Osteoblast (primary cell): ENCODE data around the gene DZIP3. TPM values are rescaled to one million over a fixed set of nuclear protein-coding genes. Genes with fewer than 3 reads are reported as not detected.

Source experiments
- DNase-seq: peaks from one replicate; pipeline ENCODE4 v3.0.0; 2011; ENCODE audit warnings: low spot score, mixed read lengths; ENCODE audit not compliant: insufficient read length; ENCODE audit errors: missing footprints
- H2AFZ ChIP-seq: 2 replicates; pipeline ENCODE4 v1.6.0; 2011; ENCODE audit warnings: mild to moderate bottlenecking, low read length
- H3K27ac ChIP-seq: 2 replicates; pipeline ENCODE4 v1.5.1; 2011; ENCODE audit warnings: mild to moderate bottlenecking, low read depth, low read length, moderate library complexity
- H3K27me3 ChIP-seq: 2 replicates; pipeline ENCODE4 v1.6.0; 2012; ENCODE audit warnings: mild to moderate bottlenecking, control low read depth, inconsistent platforms, low read length, moderate library complexity; ENCODE audit not compliant: insufficient read depth
- H3K36me3 ChIP-seq: 2 replicates; pipeline ENCODE4 v1.5.1; 2011; ENCODE audit warnings: mild to moderate bottlenecking, low read length, control low read depth, moderate library complexity; ENCODE audit not compliant: insufficient read depth
- H3K4me1 ChIP-seq: 2 replicates; pipeline ENCODE4 v1.5.1; 2011; ENCODE audit warnings: mild to moderate bottlenecking, low read length, control low read depth, moderate library complexity; ENCODE audit not compliant: insufficient read depth
- H3K4me2 ChIP-seq: 2 replicates; pipeline ENCODE4 v1.6.0; 2011; ENCODE audit warnings: mild to moderate bottlenecking, low read length; ENCODE audit not compliant: insufficient read depth
- H3K4me3 ChIP-seq: fragments of 200-600 bp; sonication (generic); 3 replicates; pipeline ENCODE4 v1.5.1; 2012; ENCODE audit warnings: mild to moderate bottlenecking, low read length, inconsistent platforms; ENCODE audit not compliant: insufficient read depth
- H3K79me2 ChIP-seq: 2 replicates; pipeline ENCODE4 v1.6.0; 2012; ENCODE audit warnings: mild to moderate bottlenecking, low read length, control low read depth, inconsistent platforms; ENCODE audit not compliant: insufficient read depth
- H3K9me3 ChIP-seq: 2 replicates; pipeline ENCODE4 v1.5.1; 2011; ENCODE audit warnings: low read depth, low read length, control low read depth
- H4K20me1 ChIP-seq: 2 replicates; pipeline ENCODE4 v1.6.0; 2012; ENCODE audit warnings: mild to moderate bottlenecking, low read length, control low read depth; ENCODE audit not compliant: insufficient read depth
- CTCF ChIP-seq: IDR thresholded peaks from 2 replicates; pipeline ENCODE4 v1.5.1; 2011; ENCODE audit warnings: mild to moderate bottlenecking, low read depth, low read length, moderate library complexity; ENCODE audit errors: extremely low read depth
- total RNA-seq: library from RNA; depleted of rRNA; stranded (reverse); fragments of >200 nt; gene quantifications from 2 replicates; pipeline ENCODE4 v1.2.3, GENCODE V29; 2012

The DZIP3 gene
- total RNA-seq, 1 donor: 12.3 TPM

- H3K9me3 ChIP-seq: no peaks in the 10 kb centered on the region
- no peaks in the 10 kb centered on the region for H3K36me3 ChIP-seq
- no peak overlapping the region for H3K4me3 ChIP-seq
- no peaks in the 10 kb centered on the region for H4K20me1 ChIP-seq
- no peak for TF ChIP-seq CTCF
- no peaks in the 10 kb centered on the region for H3K4me1 ChIP-seq
- no peak for DNase-seq
- no peak overlapping the region for H3K27ac ChIP-seq
- no peaks in the 10 kb centered on the region for H3K27me3 ChIP-seq
- H2AFZ ChIP-seq: no peak overlapping the region
- H3K4me2 ChIP-seq: no peak overlapping the region
- H3K79me2 ChIP-seq: peaks cover 2% of the 10 kb centered on the region
These were observed 8.9 kb downstream of the DZIP3 start for GRCh38 chr3:108598375-108598774.

GRCh38 chr3:108599677-108600409 lies 10.3 kb downstream of the DZIP3 start:
- H3K4me3 ChIP-seq: no peak overlapping the region
- peak; percentile 58 for DNase-seq
- TF ChIP-seq CTCF: no peak
- H3K4me2 ChIP-seq: no peak overlapping the region
- H4K20me1 ChIP-seq: no peaks in the 10 kb centered on the region
- H3K36me3 ChIP-seq: no peaks in the 10 kb centered on the region
- H2AFZ ChIP-seq: no peak overlapping the region
- H3K79me2 ChIP-seq: peaks cover 2% of the 10 kb centered on the region
- H3K4me1 ChIP-seq: peaks cover 6% of the 10 kb centered on the region
- no peak overlapping the region for H3K27ac ChIP-seq
- no peaks in the 10 kb centered on the region for H3K27me3 ChIP-seq
- no peaks in the 10 kb centered on the region for H3K9me3 ChIP-seq

GRCh38 chr3:108602249-108602934 lies 12.9 kb downstream of the DZIP3 start:
- Histone ChIP-seq H3K4me1 (peaks cover 6% of the 10 kb centered on the region), H3K4me2 (no peak overlapping the region), H4K20me1 (no peaks in the 10 kb centered on the region), H3K4me3 (no peak overlapping the region), H3K36me3 (no peaks in the 10 kb centered on the region), H2AFZ (no peak overlapping the region), H3K9me3 (no peaks in the 10 kb centered on the region), H3K27ac (no peak overlapping the region), H3K27me3 (no peaks in the 10 kb centered on the region), H3K79me2 (no peaks in the 10 kb centered on the region)
- no peak for TF ChIP-seq CTCF
- no peak for DNase-seq

- Histone ChIP-seq H3K9me3 (no peaks in the 10 kb centered on the region), H3K79me2 (no peaks in the 10 kb centered on the region), H3K4me2 (no peak overlapping the region), H3K4me3 (no peak overlapping the region), H3K27me3 (no peaks in the 10 kb centered on the region), H3K4me1 (peaks cover 6% of the 10 kb centered on the region), H2AFZ (no peak overlapping the region), H3K27ac (no peak overlapping the region), H3K36me3 (no peaks in the 10 kb centered on the region), H4K20me1 (no peaks in the 10 kb centered on the region)
- no peak for DNase-seq
- TF ChIP-seq CTCF: no peak
These were observed 13.4 kb downstream of the DZIP3 start for GRCh38 chr3:108602935-108603294.
